Measurements from ENCODE around the gene HNRNPK. TPM values are rescaled to one million over a fixed set of nuclear protein-coding genes. Genes with fewer than 3 reads are reported as not detected.

HNRNPK gene
- total RNA-seq, 3 donors from 2014 or later, result 462 to 657 (median 527) TPM

- TF ChIP-seq POLR2A (IDR thresholded peaks at IDR 0.05), result no peak
- TF ChIP-seq POLR2AphosphoS5 (IDR thresholded peaks at IDR 0.05), result no peak
- TF ChIP-seq CTCF (IDR thresholded peaks at IDR 0.05), result no peak
- Histone ChIP-seq H3K27me3 (no peaks in the 10 kb centered on the region), H3K27ac (peak overlapping the region; percentile 100), H3K4me1 (no peaks in the 10 kb centered on the region), H3K9me3 (no peaks in the 10 kb centered on the region), H3K4me3 (peak overlapping the region; percentile 83 to 99 (median 91)), H3K36me3 (no peaks in the 10 kb centered on the region)
- intact Hi-C loops (cut with DNase I; ENCODE audit: low total_unique reads), result loop anchor here (2.0 kb wide), 1 partner anchor 54 kb away; no protein-coding TSS in a partner anchor
- DNase-seq (ENCODE audit: low spot score in 2 of 2), result peak; percentile 55 to 69
These were observed 59.5 kb downstream of the HNRNPK start for GRCh38 chr9:83920469-83920926.

GRCh38 chr9:83919111-83919510 is 60.9 kb downstream of the HNRNPK start:
- intact Hi-C loops (cut with DNase I; ENCODE audit: low total_unique reads), result no loop called here
- Histone ChIP-seq H3K27me3 (no peaks in the 10 kb centered on the region), H3K4me3 (no peak overlapping the region), H3K4me1 (no peaks in the 10 kb centered on the region), H3K36me3 (no peaks in the 10 kb centered on the region), H3K27ac (no peak overlapping the region), H3K9me3 (no peaks in the 10 kb centered on the region)
- TF ChIP-seq POLR2AphosphoS5 (IDR thresholded peaks at IDR 0.05) (no peak), POLR2A (IDR thresholded peaks at IDR 0.05) (no peak), CTCF (IDR thresholded peaks at IDR 0.05) (no peak)
- DNase-seq (ENCODE audit: low spot score in 2 of 2), result no peak

Other genes with a start within 250 kb of the HNRNPK start
- 10 to 100 TPM; 13.3 to 17.3 (median 13.4) TPM for gene GKAP1, start 162.4 kb downstream of the HNRNPK start, total RNA-seq
- 10 to 100 TPM in 2 of 3 donors, 1 to 10 TPM in 1; 6.9 to 16.1 (median 11.5) TPM for gene KIF27, start 58.8 kb downstream of the HNRNPK start, total RNA-seq
- 1 to 10 TPM; 3.7 to 6.2 (median 6.1) TPM for gene RMI1, start 590 bp upstream of the HNRNPK start, total RNA-seq